BLaER1 treated with 17β-estradiol and CSF1 and Interleukin-3, amounts not matched to agents 10 nM and 100 nM (cell line): ENCODE measurements around the gene PIGN.

Experiments
- H3K27ac ChIP-seq, 11 experiments: shearing (Covaris generic); formaldehyde crosslinking; 2 replicates each; pipeline ENCODE4 v1.8.1; 2022
- H3K27me3 ChIP-seq, 11 experiments: shearing (Covaris generic); formaldehyde crosslinking; 2 replicates each; pipeline ENCODE4 v1.8.1; 2022
- H3K36me3 ChIP-seq, 11 experiments: shearing (Covaris generic); formaldehyde crosslinking; 2 replicates each; pipeline ENCODE4 v1.8.1; 2022
- H3K4me1 ChIP-seq, 10 experiments: shearing (Covaris generic); formaldehyde crosslinking; 2 replicates each; pipeline ENCODE4 v1.8.1; 2022
- H3K4me2 ChIP-seq, 11 experiments: shearing (Covaris generic); formaldehyde crosslinking; 2 replicates each; pipeline ENCODE4 v1.8.1; 2022
- H3K4me3 ChIP-seq, 10 experiments: shearing (Covaris generic); formaldehyde crosslinking; 2 replicates each; pipeline ENCODE4 v1.8.1; 2022
- H3K9ac ChIP-seq, 11 experiments: shearing (Covaris generic); formaldehyde crosslinking; 2 replicates each; pipeline ENCODE4 v1.8.1; 2022
- H3K9me3 ChIP-seq, 11 experiments: shearing (Covaris generic); formaldehyde crosslinking; replicated peaks in 1 of 11; 2 replicates each; pipeline ENCODE4 v1.8.1; 2022
- H4K20me1 ChIP-seq, 11 experiments: shearing (Covaris generic); formaldehyde crosslinking; 2 replicates each; pipeline ENCODE4 v1.8.1; 2022
- Cebpa-rat ChIP-seq, 11 experiments: shearing (Covaris generic); IDR thresholded peaks; 2 replicates each; pipeline ENCODE4 v1.8.1; 2022

PIGN gene

GRCh38 chr18:62072370-62072769, 114.5 kb downstream of the PIGN start:
- H3K27ac ChIP-seq, result no peak overlapping the region
- no peaks in the 10 kb centered on the region for H3K9me3 ChIP-seq
- no peak overlapping the region for H3K9ac ChIP-seq
- H3K36me3 ChIP-seq, result peaks cover 0 to 12% (median 0%) of the 10 kb centered on the region in 11 experiments; a peak in 1 of 22 replicates
- H3K4me2 ChIP-seq, result no peak overlapping the region
- H3K4me1 ChIP-seq, result no peaks in the 10 kb centered on the region
- TF ChIP-seq Cebpa-rat (IDR thresholded peaks at IDR 0.05), result no peak
- no peak overlapping the region for H3K4me3 ChIP-seq
- no peaks in the 10 kb centered on the region for H3K27me3 ChIP-seq
- H4K20me1 ChIP-seq, result no peaks in the 10 kb centered on the region

- Histone ChIP-seq H3K9me3 (no peaks in the 10 kb centered on the region), H3K9ac (no peak overlapping the region), H3K36me3 (peaks cover 0 to 12% (median 0%) of the 10 kb centered on the region in 11 experiments; a peak in 1 of 22 replicates), H3K27ac (no peak overlapping the region), H3K4me1 (no peaks in the 10 kb centered on the region), H3K4me3 (no peak overlapping the region), H3K27me3 (no peaks in the 10 kb centered on the region), H4K20me1 (no peaks in the 10 kb centered on the region), H3K4me2 (no peak overlapping the region)
- TF ChIP-seq Cebpa-rat (IDR thresholded peaks at IDR 0.05), result no peak
These were observed 115.8 kb downstream of the PIGN start for GRCh38 chr18:62071071-62071470.

- Histone ChIP-seq H4K20me1 (no peaks in the 10 kb centered on the region), H3K27ac (no peak overlapping the region), H3K4me1 (no peaks in the 10 kb centered on the region), H3K4me3 (no peak overlapping the region), H3K36me3 (peaks cover 0 to 12% (median 0%) of the 10 kb centered on the region in 11 experiments; a peak in 1 of 22 replicates), H3K4me2 (no peak overlapping the region), H3K9me3 (no peaks in the 10 kb centered on the region), H3K9ac (no peak overlapping the region), H3K27me3 (no peaks in the 10 kb centered on the region)
- no peak for TF ChIP-seq Cebpa-rat (IDR thresholded peaks at IDR 0.05)
These were observed 116.6 kb downstream of the PIGN start for GRCh38 chr18:62070302-62070701.

- Histone ChIP-seq H3K4me3 (no peak overlapping the region), H3K27ac (no peak overlapping the region), H3K4me2 (no peak overlapping the region), H3K4me1 (no peaks in the 10 kb centered on the region), H3K9ac (no peak overlapping the region), H3K27me3 (no peaks in the 10 kb centered on the region), H3K36me3 (peaks cover 0 to 12% (median 0%) of the 10 kb centered on the region in 11 experiments; a peak in 1 of 22 replicates), H4K20me1 (no peaks in the 10 kb centered on the region), H3K9me3 (no peaks in the 10 kb centered on the region)
- TF ChIP-seq Cebpa-rat (IDR thresholded peaks at IDR 0.05), result no peak
These were observed 117.3 kb downstream of the PIGN start for GRCh38 chr18:62069556-62069955.

- Histone ChIP-seq H3K9me3 (peaks cover 0 to under 1% (median 0%) of the 10 kb centered on the region in 11 experiments; a peak in 1 of 22 replicates), H3K4me1 (no peaks in the 10 kb centered on the region), H3K27ac (no peak overlapping the region), H4K20me1 (no peaks in the 10 kb centered on the region), H3K36me3 (0 out of 22 replicates have a peak, but pooled peaks cover 0 to 3% (median 0%) of the 10 kb centered on the region in 11 experiments), H3K27me3 (no peaks in the 10 kb centered on the region), H3K9ac (no peak overlapping the region), H3K4me3 (no peak overlapping the region), H3K4me2 (no peak overlapping the region)
- no peak for TF ChIP-seq Cebpa-rat (IDR thresholded peaks at IDR 0.05)
These were observed 120.6 kb downstream of the PIGN start for GRCh38 chr18:62066102-62066818.

- no peak overlapping the region for H3K27ac ChIP-seq
- H3K36me3 ChIP-seq, result peaks cover 0 to 12% (median under 1%) of the 10 kb centered on the region in 11 experiments; a peak in 8 of 22 replicates
- H3K9me3 ChIP-seq, result peaks cover 0 to 18% (median 0%) of the 10 kb centered on the region in 11 experiments; a peak in 7 of 22 replicates
- TF ChIP-seq Cebpa-rat (IDR thresholded peaks at IDR 0.05), result peak in 1 of 11 experiments; percentile 17; a peak in 1 of 22 replicates
- no peaks in the 10 kb centered on the region for H3K27me3 ChIP-seq
- H3K9ac ChIP-seq, result no peak overlapping the region
- no peak overlapping the region for H3K4me2 ChIP-seq
- H3K4me1 ChIP-seq, result no peaks in the 10 kb centered on the region
- no peak overlapping the region for H3K4me3 ChIP-seq
- H4K20me1 ChIP-seq, result no peaks in the 10 kb centered on the region
These were observed 122.5 kb downstream of the PIGN start for GRCh38 chr18:62064361-62064760.

- Histone ChIP-seq H4K20me1 (no peaks in the 10 kb centered on the region), H3K9ac (no peak overlapping the region), H3K4me1 (no peaks in the 10 kb centered on the region), H3K4me3 (no peak overlapping the region), H3K27ac (no peak overlapping the region), H3K36me3 (peaks cover 0 to 20% (median 7%) of the 10 kb centered on the region in 11 experiments; a peak in 12 of 22 replicates), H3K9me3 (peaks cover 0 to 34% (median 0%) of the 10 kb centered on the region in 11 experiments; a peak in 7 of 22 replicates), H3K4me2 (no peak overlapping the region), H3K27me3 (no peaks in the 10 kb centered on the region)
- no peak for TF ChIP-seq Cebpa-rat (IDR thresholded peaks at IDR 0.05)
These were observed 124.9 kb downstream of the PIGN start for GRCh38 chr18:62061821-62062478.

- no peaks in the 10 kb centered on the region for H4K20me1 ChIP-seq
- no peak overlapping the region for H3K9ac ChIP-seq
- no peak overlapping the region for H3K27ac ChIP-seq
- no peak for TF ChIP-seq Cebpa-rat (IDR thresholded peaks at IDR 0.05)
- H3K4me3 ChIP-seq, result no peak overlapping the region
- H3K27me3 ChIP-seq, result no peaks in the 10 kb centered on the region
- H3K36me3 ChIP-seq, result peaks cover 0 to 20% (median 7%) of the 10 kb centered on the region in 11 experiments; a peak in 12 of 22 replicates
- peaks cover 0 to 34% (median 0%) of the 10 kb centered on the region in 11 experiments; a peak in 7 of 22 replicates for H3K9me3 ChIP-seq
- H3K4me2 ChIP-seq, result no peak overlapping the region
- no peaks in the 10 kb centered on the region for H3K4me1 ChIP-seq
These were observed 126.0 kb downstream of the PIGN start for GRCh38 chr18:62060820-62061219.

GRCh38 chr18:62054929-62055498, 131.8 kb downstream of the PIGN start:
- Histone ChIP-seq H3K27me3 (no peaks in the 10 kb centered on the region), H4K20me1 (no peaks in the 10 kb centered on the region), H3K36me3 (peaks cover 0 to 21% (median 6%) of the 10 kb centered on the region in 11 experiments; a peak in 12 of 22 replicates), H3K4me2 (no peak overlapping the region), H3K9ac (no peak overlapping the region), H3K4me3 (no peak overlapping the region), H3K27ac (no peak overlapping the region), H3K9me3 (peaks cover 0 to 22% (median 0%) of the 10 kb centered on the region in 11 experiments; a peak in 7 of 22 replicates), H3K4me1 (no peaks in the 10 kb centered on the region)
- no peak for TF ChIP-seq Cebpa-rat (IDR thresholded peaks at IDR 0.05)
